Caco-2 (cell line): ENCODE results near the gene UNC5A. TPM values are rescaled to one million over a fixed set of nuclear protein-coding genes. Genes with fewer than 3 reads are reported as not detected.
A peak's percentile ranks its signal among the peaks of the same experiment; 100 is the strongest.

Source experiments
- BruUV-seq: library from RNA; stranded (reverse); fragments of 400-500 nt; replicated peaks from 2 replicates; lab custom pipeline; 2021; lab: Mats Ljungman, UMichigan
- CTCF ChIA-PET: fragments of 300-600 bp; sonication (Branson Sonifier 250); formaldehyde crosslinking; loops from one replicate; lab custom pipeline; 2022; ENCODE audit warnings: antibody characterized with exemption; lab: Charles Lee
- POLR2A ChIA-PET: fragments of 300-600 bp; sonication (Branson Sonifier 250); formaldehyde crosslinking; loops from one replicate; lab custom pipeline; 2022; ENCODE audit warnings: antibody characterized with exemption; lab: Charles Lee
- DNase-seq, 2 experiments: peaks; one replicate each; pipeline versions ENCODE4 v3.0.0 to v3.0.0-alpha.2; 2020 to 2022
- H3K27me3 ChIP-seq: replicated peaks from 2 replicates; pipeline ENCODE4 v1.6.0; 2011; ENCODE audit warnings: low read length; ENCODE audit not compliant: control insufficient read depth, insufficient read depth
- H3K36me3 ChIP-seq: 2 replicates; pipeline ENCODE4 v1.5.1; 2011; ENCODE audit warnings: low read length; ENCODE audit not compliant: control insufficient read depth, insufficient read depth
- H3K4me1 ChIP-seq: fragments of 250-450 bp; sonication (Bioruptor Pico); 2 replicates; pipeline ENCODE4 v1.5.1; 2020; ENCODE audit warnings: mild to moderate bottlenecking
- H3K4me3 ChIP-seq: 2 replicates; pipeline ENCODE4 v1.5.1; 2011; ENCODE audit warnings: low read depth, mild to moderate bottlenecking, control low read depth, low read length
- H3K9me3 ChIP-seq: fragments of 250-450 bp; sonication (Bioruptor Pico); 2 replicates; pipeline ENCODE4 v1.5.1; 2020; ENCODE audit warnings: mild to moderate bottlenecking, moderate library complexity
- H3K27ac Mint-ChIP-seq: one replicate; pipeline ENCODE4 v1.8.0; 2022; ENCODE audit warnings: mixed read lengths; ENCODE audit not compliant: unreplicated experiment
- H3K27me3 Mint-ChIP-seq: one replicate; pipeline ENCODE4 v1.8.0; 2022; ENCODE audit warnings: mixed read lengths; ENCODE audit not compliant: insufficient read depth, unreplicated experiment
- H3K36me3 Mint-ChIP-seq: one replicate; pipeline ENCODE4 v1.8.0; 2022; ENCODE audit warnings: mild to moderate bottlenecking, mixed read lengths; ENCODE audit not compliant: insufficient read depth, unreplicated experiment
- H3K4me1 Mint-ChIP-seq: one replicate; pipeline ENCODE4 v1.8.0; 2022; ENCODE audit warnings: low read depth, mixed read lengths; ENCODE audit not compliant: unreplicated experiment
- H3K4me3 Mint-ChIP-seq: one replicate; pipeline ENCODE4 v1.8.0; 2022; ENCODE audit warnings: mild to moderate bottlenecking, moderate library complexity, mixed read lengths; ENCODE audit not compliant: unreplicated experiment
- H3K9me3 Mint-ChIP-seq: one replicate; pipeline ENCODE4 v1.8.0; 2022; ENCODE audit warnings: mixed read lengths; ENCODE audit not compliant: unreplicated experiment
- intact Hi-C: fragments of 100-400 bp; cut with micrococcal nuclease; formaldehyde crosslinking; loops from one replicate; pipeline ENCODE4 v1.10.0; 2022; ENCODE audit not compliant: unreplicated experiment
- total RNA-seq: library from RNA; stranded (reverse); gene quantifications from 2 replicates; pipeline ENCODE4 v1.2.3, GENCODE V29; 2022
- TF ChIP-seq, protein P1 (sequence below), 2 experiments: fragments of 200-600 bp in 1 of 2; IDR thresholded peaks; 1 replicate in 1 of 2; 2 replicates in 1 of 2; pipeline versions ENCODE4 v1.5.1 to v1.8.0; 2011 to 2022; ENCODE audit warnings: antibody characterized with exemption in 1 of 2, control low read depth in 1 of 2, inconsistent platforms in 1 of 2, low read depth in 1 of 2, low read length in 1 of 2, mild to moderate bottlenecking in 1 of 2, moderate library complexity in 1 of 2; ENCODE audit not compliant: insufficient read depth in 1 of 2, severe bottlenecking in 1 of 2, unreplicated experiment in 1 of 2

UNC5A gene
- total RNA-seq, 1 experiment from 2014 or later: not detected

GRCh38 chr5:176814836-176815438 is 4.6 kb downstream of the UNC5A start:
- no peaks in the 10 kb centered on the region for H3K36me3 Mint-ChIP-seq
- no peak overlapping the region for H3K4me3 Mint-ChIP-seq
- no peaks in the 10 kb centered on the region for H3K36me3 ChIP-seq
- H3K4me3 ChIP-seq: no peak overlapping the region
- peaks cover 4% of the 10 kb centered on the region for H3K27me3 ChIP-seq
- DNase-seq: no peak
- TF ChIP-seq, protein P1, sequence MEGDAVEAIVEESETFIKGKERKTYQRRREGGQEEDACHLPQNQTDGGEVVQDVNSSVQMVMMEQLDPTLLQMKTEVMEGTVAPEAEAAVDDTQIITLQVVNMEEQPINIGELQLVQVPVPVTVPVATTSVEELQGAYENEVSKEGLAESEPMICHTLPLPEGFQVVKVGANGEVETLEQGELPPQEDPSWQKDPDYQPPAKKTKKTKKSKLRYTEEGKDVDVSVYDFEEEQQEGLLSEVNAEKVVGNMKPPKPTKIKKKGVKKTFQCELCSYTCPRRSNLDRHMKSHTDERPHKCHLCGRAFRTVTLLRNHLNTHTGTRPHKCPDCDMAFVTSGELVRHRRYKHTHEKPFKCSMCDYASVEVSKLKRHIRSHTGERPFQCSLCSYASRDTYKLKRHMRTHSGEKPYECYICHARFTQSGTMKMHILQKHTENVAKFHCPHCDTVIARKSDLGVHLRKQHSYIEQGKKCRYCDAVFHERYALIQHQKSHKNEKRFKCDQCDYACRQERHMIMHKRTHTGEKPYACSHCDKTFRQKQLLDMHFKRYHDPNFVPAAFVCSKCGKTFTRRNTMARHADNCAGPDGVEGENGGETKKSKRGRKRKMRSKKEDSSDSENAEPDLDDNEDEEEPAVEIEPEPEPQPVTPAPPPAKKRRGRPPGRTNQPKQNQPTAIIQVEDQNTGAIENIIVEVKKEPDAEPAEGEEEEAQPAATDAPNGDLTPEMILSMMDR (IDR thresholded peaks at IDR 0.05; ENCODE audit: insufficient read depth in 1 of 2, low read depth in 1 of 2, low read length in 1 of 2, severe bottlenecking in 1 of 2, unreplicated experiment in 1 of 2): no peak
- no peak overlapping the region for H3K27ac Mint-ChIP-seq
- H3K4me1 ChIP-seq: peaks cover under 1% of the 10 kb centered on the region
- no peaks in the 10 kb centered on the region for H3K9me3 Mint-ChIP-seq
- intact Hi-C loops: loop anchor here (5.0 kb wide), 1 partner anchor 153 kb away; no protein-coding TSS in a partner anchor
- peaks cover 25% of the 10 kb centered on the region for H3K27me3 Mint-ChIP-seq
- H3K4me1 Mint-ChIP-seq: peaks cover 16% of the 10 kb centered on the region
- ChIA-PET CTCF (interaction anchor here (1.5 to 2.3 kb wide), 2 partner anchors 79 to 154 kb away, joined by 4 to 6 read pairs; no protein-coding TSS in a partner anchor), POLR2A (no interaction called here)
- no TSS peak for BruUV-seq
- H3K9me3 ChIP-seq: no peaks in the 10 kb centered on the region

DNA sequence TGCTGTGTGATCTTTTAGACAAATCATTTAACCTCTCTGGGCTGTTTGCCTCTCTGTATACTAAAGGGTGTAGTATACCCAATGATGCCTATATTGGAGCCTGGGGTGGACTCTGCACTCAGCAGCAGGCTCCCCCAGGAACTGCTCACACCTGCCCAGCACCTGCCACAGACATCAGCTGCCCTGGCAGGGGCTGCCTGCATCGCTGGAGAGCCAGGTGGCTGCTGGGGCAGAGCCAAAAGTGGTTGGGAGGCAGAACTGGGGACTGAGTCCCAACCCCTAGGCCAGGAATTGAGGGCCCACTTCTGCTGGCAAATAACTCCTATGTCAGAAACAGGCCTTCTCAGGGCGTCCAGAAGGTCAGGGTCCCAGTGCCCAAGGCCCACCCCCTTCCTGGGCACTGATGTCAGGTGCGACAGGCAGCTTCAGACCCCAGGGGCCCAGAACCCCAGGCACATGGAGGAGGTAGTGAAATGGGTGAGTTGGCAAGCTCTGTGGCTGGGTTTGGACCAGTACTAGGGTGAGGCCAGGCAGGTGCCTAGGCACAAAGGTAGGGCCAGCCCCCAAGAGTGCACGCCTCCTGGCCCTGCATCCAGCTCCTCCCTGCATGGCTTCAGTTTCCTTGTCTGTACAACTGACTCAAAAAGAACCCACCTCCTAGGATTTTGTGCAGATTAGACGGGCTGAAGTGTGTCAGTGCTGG is 5.8 kb downstream of the UNC5A start:
- no peaks in the 10 kb centered on the region for H3K36me3 ChIP-seq
- Mint-ChIP-seq H3K4me1 (peaks cover 13% of the 10 kb centered on the region), H3K9me3 (no peaks in the 10 kb centered on the region), H3K4me3 (peak overlapping the region; percentile 37), H3K36me3 (no peaks in the 10 kb centered on the region), H3K27me3 (peaks cover 23% of the 10 kb centered on the region), H3K27ac (no peak overlapping the region)
- H3K9me3 ChIP-seq: no peaks in the 10 kb centered on the region
- no peak for DNase-seq
- no TSS peak for BruUV-seq
- TF ChIP-seq, protein P1 (IDR thresholded peaks at IDR 0.05; ENCODE audit: insufficient read depth in 1 of 2, low read depth in 1 of 2, low read length in 1 of 2, severe bottlenecking in 1 of 2, unreplicated experiment in 1 of 2): no peak
- POLR2A ChIA-PET: no interaction called here
- no peaks in the 10 kb centered on the region for H3K4me1 ChIP-seq
- CTCF ChIA-PET: interaction anchor here (1.0 kb wide), 1 partner anchor 155 kb away, joined by 7 read pairs; no protein-coding TSS in a partner anchor
- intact Hi-C loops: no loop called here
- H3K4me3 ChIP-seq: no peak overlapping the region
- peaks cover 4% of the 10 kb centered on the region for H3K27me3 ChIP-seq

DNA sequence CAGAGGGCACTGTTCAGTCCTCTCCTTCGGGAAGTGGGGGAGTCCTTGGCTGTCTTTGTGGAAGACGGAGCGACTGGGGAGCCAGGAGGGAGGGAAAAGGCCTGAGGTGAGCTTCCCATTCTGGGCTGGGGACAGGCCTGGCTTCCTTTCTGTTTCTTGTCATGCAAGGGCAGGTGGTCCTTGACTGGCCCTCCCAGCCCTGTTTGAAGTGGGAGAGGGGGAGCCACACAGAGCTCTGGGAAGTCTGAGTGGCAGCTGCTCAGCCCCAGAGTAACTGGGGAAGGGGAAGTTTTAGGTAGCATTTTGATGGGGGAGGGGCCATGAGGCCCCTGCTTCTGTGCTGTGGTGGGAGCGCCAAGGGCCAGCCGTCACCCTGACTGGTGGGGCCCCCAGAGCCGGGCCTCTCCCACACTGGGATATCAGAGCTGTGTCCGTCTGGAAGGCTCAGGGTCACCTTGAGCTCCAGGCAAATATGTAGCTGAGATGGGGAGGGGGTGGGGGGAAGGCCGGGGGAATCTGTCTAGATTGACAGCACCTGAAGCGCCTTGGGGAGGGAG is 6.5 kb downstream of the UNC5A start:
- TF ChIP-seq, protein P1 (IDR thresholded peaks at IDR 0.05; ENCODE audit: insufficient read depth in 1 of 2, low read depth in 1 of 2, low read length in 1 of 2, severe bottlenecking in 1 of 2, unreplicated experiment in 1 of 2): no peak
- Mint-ChIP-seq H3K4me1 (peaks cover 8% of the 10 kb centered on the region), H3K36me3 (no peaks in the 10 kb centered on the region), H3K27me3 (peaks cover 18% of the 10 kb centered on the region), H3K9me3 (no peaks in the 10 kb centered on the region), H3K27ac (no peak overlapping the region), H3K4me3 (peak overlapping the region; percentile 37)
- no peak for DNase-seq
- Histone ChIP-seq H3K4me1 (peaks cover 3% of the 10 kb centered on the region; the same call in 1 of the 2 replicates), H3K9me3 (no peaks in the 10 kb centered on the region), H3K4me3 (no peak overlapping the region), H3K27me3 (peaks cover 3% of the 10 kb centered on the region), H3K36me3 (no peaks in the 10 kb centered on the region)
- CTCF ChIA-PET: interaction anchor here (0.6 to 1.0 kb wide), 3 partner anchors 79 to 156 kb away, joined by 5 to 7 read pairs (median 7); no protein-coding TSS in a partner anchor
- BruUV-seq: no TSS peak
- intact Hi-C loops: no loop called here
- POLR2A ChIA-PET: interaction anchor here (0.6 kb wide), 1 partner anchor 24 kb away, joined by 8 read pairs; no protein-coding TSS in a partner anchor
